Trophoblast cell (in vitro differentiated cells and primary cell): ENCODE measurements around the gene RPTOR.

Experiments
- DNase-seq, 2 donors: peaks; one replicate each; pipeline ENCODE4 v3.0.0-alpha.2; 2016
- H2AFZ ChIP-seq: 2 replicates; pipeline ENCODE4 v1.6.1; 2013; ENCODE audit warnings: low read length, moderate library complexity, mild to moderate bottlenecking; ENCODE audit not compliant: insufficient read depth, poor library complexity
- H2AK5ac ChIP-seq: 2 replicates; pipeline ENCODE4 v1.6.1; 2013; ENCODE audit warnings: mild to moderate bottlenecking, low read length
- H2BK120ac ChIP-seq: 2 replicates; pipeline ENCODE4 v1.6.1; 2013; ENCODE audit warnings: low read length, mild to moderate bottlenecking, moderate library complexity; ENCODE audit not compliant: insufficient read depth, poor library complexity
- H2BK12ac ChIP-seq: 2 replicates; pipeline ENCODE4 v1.6.1; 2013; ENCODE audit warnings: mild to moderate bottlenecking, low read length, moderate library complexity
- H2BK5ac ChIP-seq: 2 replicates; pipeline ENCODE4 v1.6.1; 2013; ENCODE audit warnings: low read length, low read depth, moderate library complexity, mild to moderate bottlenecking; ENCODE audit not compliant: poor library complexity
- H3K14ac ChIP-seq: 2 replicates; pipeline ENCODE4 v1.6.1; 2013; ENCODE audit warnings: mild to moderate bottlenecking, low read length
- H3K18ac ChIP-seq: 2 replicates; pipeline ENCODE4 v1.6.1; 2013; ENCODE audit warnings: mild to moderate bottlenecking, low read length
- H3K23ac ChIP-seq: 2 replicates; pipeline ENCODE4 v1.6.1; 2013; ENCODE audit warnings: low read length
- H3K27ac ChIP-seq: 2 replicates; pipeline ENCODE4 v1.5.1; 2013; ENCODE audit warnings: low read depth, mild to moderate bottlenecking, inconsistent platforms, low read length, moderate library complexity
- H3K27me3 ChIP-seq: 2 replicates; pipeline ENCODE4 v1.6.1; 2013; ENCODE audit warnings: inconsistent platforms, mild to moderate bottlenecking, low read length, moderate library complexity; ENCODE audit not compliant: insufficient read depth
- H3K36me3 ChIP-seq, 2 experiments: 1 replicate in 1 of 2; 2 replicates in 1 of 2; pipeline ENCODE4 v1.6.1; 2013; ENCODE audit warnings: low read length in 2 of 2, mild to moderate bottlenecking in 2 of 2, moderate library complexity in 1 of 2; ENCODE audit not compliant: insufficient read depth in 2 of 2, control insufficient read depth in 1 of 2
- H3K4ac ChIP-seq: 2 replicates; pipeline ENCODE4 v1.6.1; 2013; ENCODE audit warnings: low read depth, mild to moderate bottlenecking, low read length, moderate library complexity
- H3K4me1 ChIP-seq, 2 experiments: 1 replicate in 1 of 2; 2 replicates in 1 of 2; pipeline ENCODE4 v1.6.1; 2013; ENCODE audit warnings: low read length in 2 of 2, mild to moderate bottlenecking in 2 of 2, moderate library complexity in 1 of 2; ENCODE audit not compliant: insufficient read depth in 2 of 2, control insufficient read depth in 1 of 2
- H3K4me2 ChIP-seq: 2 replicates; pipeline ENCODE4 v1.6.1; 2013; ENCODE audit warnings: inconsistent platforms, mild to moderate bottlenecking, low read length, moderate library complexity
- H3K4me3 ChIP-seq: 2 replicates; pipeline ENCODE4 v1.5.1; 2013; ENCODE audit warnings: mild to moderate bottlenecking, low read depth, low read length, inconsistent platforms
- H3K79me1 ChIP-seq: one replicate; pipeline ENCODE4 v1.6.1; 2013; ENCODE audit warnings: low read length
- H3K79me2 ChIP-seq: 2 replicates; pipeline ENCODE4 v1.6.1; 2013; ENCODE audit warnings: low read length, mild to moderate bottlenecking; ENCODE audit not compliant: control insufficient read depth, insufficient read depth, poor library complexity
- H3K9ac ChIP-seq: 2 replicates; pipeline ENCODE4 v1.6.1; 2013; ENCODE audit warnings: mild to moderate bottlenecking, low read length
- H3K9me3 ChIP-seq: 2 replicates; pipeline ENCODE4 v1.6.1; 2013; ENCODE audit warnings: low read depth, mild to moderate bottlenecking, control low read depth, inconsistent platforms, low read length; ENCODE audit not compliant: insufficient read depth
- H4K12ac ChIP-seq: 2 replicates; pipeline ENCODE4 v1.6.1; 2013; ENCODE audit warnings: low read depth, mild to moderate bottlenecking, low read length, moderate library complexity
- H4K8ac ChIP-seq: 2 replicates; pipeline ENCODE4 v1.6.1; 2013; ENCODE audit warnings: low read depth, mild to moderate bottlenecking, low read length, moderate library complexity
- H4K91ac ChIP-seq: one replicate; pipeline ENCODE4 v1.6.1; 2013; ENCODE audit warnings: low read depth, mild to moderate bottlenecking, low read length, moderate library complexity
- WGBS: extraction: QIAGEN DNeasy Blood & Tissue Kit; methylation state at CpG from one replicate; pipeline ENCODE4 v1.1.7; 2013; ENCODE audit warnings: missing lambda C conversion rate; ENCODE audit not compliant: insufficient read length, insufficient coverage; ENCODE audit errors: extremely low coverage; 5-methylcytosine and 5-hydroxymethylcytosine counted together

RPTOR gene

GRCh38 chr17:80984749-80985148, 440.1 kb downstream of the RPTOR start:
- Histone ChIP-seq H4K91ac (no peak overlapping the region), H3K4me3 (no peak overlapping the region), H3K4me2 (no peak overlapping the region), H3K18ac (no peak overlapping the region), H3K9me3 (no peaks in the 10 kb centered on the region), H3K79me1 (peaks cover 3% of the 10 kb centered on the region), H3K79me2 (no peaks in the 10 kb centered on the region), H2AK5ac (no peak overlapping the region), H3K27ac (no peak overlapping the region), H4K8ac (no peak overlapping the region), H2BK120ac (no peak overlapping the region), H3K36me3 (no peaks in the 10 kb centered on the region), H3K4ac (no peak overlapping the region), H3K23ac (no peak overlapping the region), H4K12ac (no peak overlapping the region), H3K4me1 (peaks cover 4 to 5% of the 10 kb centered on the region in 2 experiments), H2AFZ (no peak overlapping the region), H3K14ac (no peak overlapping the region), H3K27me3 (no peaks in the 10 kb centered on the region), H2BK12ac (no peak overlapping the region), H2BK5ac (no peak overlapping the region), H3K9ac (no peak overlapping the region)
- DNase-seq = peak; percentile 79 to 91
- WGBS = no CpG with 5 or more reads among the region's 7 CpGs

- peaks cover 3% of the 10 kb centered on the region for H3K79me1 ChIP-seq
- H3K23ac ChIP-seq = no peak overlapping the region
- no peak overlapping the region for H2BK12ac ChIP-seq
- H3K18ac ChIP-seq = no peak overlapping the region
- H3K4me1 ChIP-seq = peaks cover 4 to 5% of the 10 kb centered on the region in 2 experiments
- H3K9me3 ChIP-seq = no peaks in the 10 kb centered on the region
- H3K4me2 ChIP-seq = no peak overlapping the region
- H2BK5ac ChIP-seq = no peak overlapping the region
- H3K14ac ChIP-seq = no peak overlapping the region
- no peak for DNase-seq
- no peaks in the 10 kb centered on the region for H3K27me3 ChIP-seq
- no peak overlapping the region for H4K91ac ChIP-seq
- H4K12ac ChIP-seq = no peak overlapping the region
- no CpG with 5 or more reads among the region's 7 CpGs for WGBS
- H3K79me2 ChIP-seq = no peaks in the 10 kb centered on the region
- H3K36me3 ChIP-seq = no peaks in the 10 kb centered on the region
- H3K27ac ChIP-seq = no peak overlapping the region
- no peak overlapping the region for H2BK120ac ChIP-seq
- H3K4ac ChIP-seq = no peak overlapping the region
- no peak overlapping the region for H2AFZ ChIP-seq
- H4K8ac ChIP-seq = no peak overlapping the region
- H3K9ac ChIP-seq = no peak overlapping the region
- H3K4me3 ChIP-seq = no peak overlapping the region
- no peak overlapping the region for H2AK5ac ChIP-seq
Measured at GRCh38 chr17:80986046-80986445, 441.4 kb downstream of the RPTOR start.

- H3K4me3 ChIP-seq = no peak overlapping the region
Measured at GRCh38 chr17:80986816-80987475, 442.3 kb downstream of the RPTOR start.

GRCh38 chr17:80987941-80988461, 443.4 kb downstream of the RPTOR start:
- Histone ChIP-seq H3K9me3 (no peaks in the 10 kb centered on the region), H2BK120ac (no peak overlapping the region), H2AFZ (no peak overlapping the region), H2BK12ac (no peak overlapping the region), H3K27me3 (peaks cover 4% of the 10 kb centered on the region), H3K4ac (no peak overlapping the region), H3K36me3 (no peaks in the 10 kb centered on the region), H3K4me3 (no peak overlapping the region), H3K79me1 (peaks cover 7% of the 10 kb centered on the region), H4K91ac (no peak overlapping the region), H3K79me2 (peaks cover 5% of the 10 kb centered on the region), H3K4me2 (no peak overlapping the region), H3K23ac (no peak overlapping the region), H3K4me1 (peaks cover 5 to 6% of the 10 kb centered on the region in 2 experiments), H3K9ac (no peak overlapping the region), H3K18ac (no peak overlapping the region), H4K12ac (no peak overlapping the region), H3K14ac (no peak overlapping the region), H3K27ac (no peak overlapping the region), H2AK5ac (no peak overlapping the region), H2BK5ac (no peak overlapping the region), H4K8ac (no peak overlapping the region)
- DNase-seq = no peak
- WGBS = no CpG with 5 or more reads among the region's 16 CpGs

More at GRCh38 chr17:80986816-80987475, 442.3 kb downstream of the RPTOR start:
- H3K23ac ChIP-seq = no peak overlapping the region
- no peak overlapping the region for H2BK5ac ChIP-seq
- H3K79me2 ChIP-seq = peaks cover 2% of the 10 kb centered on the region
- H4K91ac ChIP-seq = peak overlapping the region; percentile 52
- no peak overlapping the region for H3K4ac ChIP-seq
- H3K27me3 ChIP-seq = peaks cover 2% of the 10 kb centered on the region
- no peak overlapping the region for H2BK120ac ChIP-seq
- no peak overlapping the region for H2BK12ac ChIP-seq
- H3K27ac ChIP-seq = no peak overlapping the region
- H2AK5ac ChIP-seq = no peak overlapping the region
- no CpG with 5 or more reads among the region's 18 CpGs for WGBS
- no peak overlapping the region for H3K14ac ChIP-seq
- no peak overlapping the region for H4K12ac ChIP-seq
- peaks cover 4 to 5% of the 10 kb centered on the region in 2 experiments for H3K4me1 ChIP-seq
- H3K18ac ChIP-seq = no peak overlapping the region
- H3K9ac ChIP-seq = no peak overlapping the region
- H4K8ac ChIP-seq = no peak overlapping the region
- DNase-seq = peak in 1 of 2 donors; percentile 19
- H3K9me3 ChIP-seq = no peaks in the 10 kb centered on the region
- H3K79me1 ChIP-seq = peaks cover 7% of the 10 kb centered on the region
- no peak overlapping the region for H2AFZ ChIP-seq
- no peaks in the 10 kb centered on the region for H3K36me3 ChIP-seq
- no peak overlapping the region for H3K4me2 ChIP-seq
